Left forelimb (tissue), 1 donor: ENCODE data around the gene WNT3A.

Experiments
- DNase-seq: peaks from one replicate; pipeline ENCODE4 v3.0.0-alpha.2; 2018; ENCODE audit warnings: low spot score

The WNT3A gene

GRCh38 chr1:228011721-228012311 is 5.0 kb downstream of the WNT3A start:
- DNase-seq, result peak; percentile 50

GRCh38 chr1:228012555-228012954 is 5.8 kb downstream of the WNT3A start:
- peak; percentile 15 for DNase-seq

GRCh38 chr1:228013131-228013934 is 6.5 kb downstream of the WNT3A start:
- DNase-seq, result peak; percentile 57

GRCh38 chr1:228013935-228014930 is 7.4 kb downstream of the WNT3A start:
- DNase-seq, result peak; percentile 62

- peak; percentile 34 for DNase-seq
These were observed 8.7 kb downstream of the WNT3A start for GRCh38 chr1:228015276-228016180.

- peak; percentile 44 for DNase-seq
These were observed 9.3 kb downstream of the WNT3A start for GRCh38 chr1:228016181-228016510.

GRCh38 chr1:228016653-228017355 is 10.0 kb downstream of the WNT3A start:
- peak; percentile 47 for DNase-seq

- peak; percentile 28 for DNase-seq
These were observed 10.7 kb downstream of the WNT3A start for GRCh38 chr1:228017356-228018124.

- DNase-seq, result peak; percentile 15
These were observed 11.3 kb downstream of the WNT3A start for GRCh38 chr1:228018125-228018398.

GRCh38 chr1:228018961-228019721 is 12.3 kb downstream of the WNT3A start:
- DNase-seq, result peak; percentile 56

- peak; percentile 15 for DNase-seq
These were observed 12.9 kb downstream of the WNT3A start for GRCh38 chr1:228019722-228020083.

- peak; percentile 28 for DNase-seq
These were observed 14.0 kb downstream of the WNT3A start for GRCh38 chr1:228020686-228021354.

- peak; percentile 41 for DNase-seq
These were observed 14.7 kb downstream of the WNT3A start for GRCh38 chr1:228021355-228022030.

- DNase-seq, result peak; percentile 46
These were observed 15.9 kb downstream of the WNT3A start for GRCh38 chr1:228022571-228023293.

- no peak for DNase-seq
These were observed 16.5 kb downstream of the WNT3A start for GRCh38 chr1:228023294-228023639.

- DNase-seq, result peak; percentile 55
These were observed 22.5 kb downstream of the WNT3A start for GRCh38 chr1:228029281-228029680.

GRCh38 chr1:228030451-228031201 is 23.8 kb downstream of the WNT3A start:
- DNase-seq, result peak; percentile 42
